ENCODE results near the gene UBAP1. TPM values are rescaled to one million over a fixed set of nuclear protein-coding genes. Genes with fewer than 3 reads are reported as not detected.

UBAP1 gene
- total and polyA plus RNA-seq, 9 of the 15 experiments (the other 6 are each of a cell fraction or from before 2014, with no cell fraction given) = 1.3 to 33.4 (median 16.5) TPM

- Histone ChIP-seq H3K79me2 (ENCODE audit: control insufficient read depth, insufficient read depth, low read length) (peaks cover 78% of the 10 kb centered on the region), H3K4me3 (no peak overlapping the region), H3K9me1 (ENCODE audit: control insufficient read depth, insufficient read depth, low read length) (no peaks in the 10 kb centered on the region), H3K4me1 (replicated peaks in 1 of 2; ENCODE audit: control insufficient read depth in 2 of 2, insufficient read depth in 2 of 2, low read length in 2 of 2) (peaks cover 0 to 4% of the 10 kb centered on the region in 2 experiments; a peak in 1 of 5 replicates), H3K27ac (ENCODE audit: extremely low read depth, low read depth, low read length) (peak overlapping the region; percentile 49; the same call in 2 of the 3 replicates), H3K4me2 (ENCODE audit: insufficient read depth, low read length) (peak overlapping the region; percentile 8; the same call in 1 of the 2 replicates), H3K36me3 (ENCODE audit: control insufficient read depth, insufficient read depth, low read length) (peaks cover 7% of the 10 kb centered on the region; the same call in 1 of the 3 replicates), H3K9ac (ENCODE audit: insufficient read depth in 1 of 2, low read depth in 2 of 2, low read length in 2 of 2) (0 out of 4 replicates have a peak overlapping the region, but pooled peaks of 1 of the 2 experiments have one; percentile 22), H3K27me3 (ENCODE audit: control insufficient read depth in 2 of 2, insufficient read depth in 2 of 2, low read length in 2 of 2) (no peaks in the 10 kb centered on the region), H2AFZ (ENCODE audit: low read depth, low read length) (no peak overlapping the region), H4K20me1 (replicated peaks; ENCODE audit: control insufficient read depth, insufficient read depth, low read length) (no peaks in the 10 kb centered on the region), H3K9me3 (replicated peaks; ENCODE audit: control insufficient read depth, insufficient read depth, low read depth, low read length) (no peaks in the 10 kb centered on the region)
- in situ Hi-C loops (cut with MboI) = no loop called here
- no TSS peak for BruUV-seq (replicated peaks)
- DNase-seq (ENCODE audit: extremely low read depth in 1 of 4, low spot score in 3 of 4) (no peak), ATAC-seq (peak; percentile 65), FAIRE-seq (peak; percentile 26)
- CTCF ChIA-PET (ENCODE audit: low intra/inter-chr PET ratio) = no interaction called here
- TF ChIP-seq ZNF778 (CRISPR knock-in tag; IDR thresholded peaks at IDR 0.05) (no peak), ZNF316 (IDR thresholded peaks at IDR 0.05) (peak; percentile 65), LARP7 (IDR thresholded peaks at IDR 0.05) (no peak)
- intact Hi-C loops (cut with micrococcal nuclease) = no loop called here
- WGBS (ENCODE audit: insufficient coverage, low coverage, missing lambda C conversion rate) = 20% methylated on average over 6 of the region's 6 CpGs
- POLR2A ChIA-PET = interaction anchor here (0.6 to 1.0 kb wide), 2 partner anchors 25 kb away, joined by 3 to 5 read pairs; partner anchors contain the start of gene UBAP1
Observed at GRCh38 chr9:34203992-34204635, 25.3 kb downstream of the UBAP1 start.

- FAIRE-seq = no peak
- 0 out of 4 replicates have a peak overlapping the region, but pooled peaks of 1 of the 2 experiments have one; percentile 45 for H3K9ac ChIP-seq (ENCODE audit: insufficient read depth in 1 of 2, low read depth in 2 of 2, low read length in 2 of 2)
- peaks cover 11% of the 10 kb centered on the region; the same call in 2 of the 3 replicates for H3K36me3 ChIP-seq (ENCODE audit: control insufficient read depth, insufficient read depth, low read length)
- no peak overlapping the region for H3K27ac ChIP-seq (ENCODE audit: extremely low read depth, low read depth, low read length)
- BruUV-seq (replicated peaks) = no TSS peak
- no peak for DNase-seq (ENCODE audit: extremely low read depth in 1 of 4, low spot score in 3 of 4)
- ChIA-PET CTCF (ENCODE audit: low intra/inter-chr PET ratio) (no interaction called here), POLR2A (no interaction called here)
- in situ Hi-C loops (cut with MboI) (no loop called here), intact Hi-C loops (cut with micrococcal nuclease) (no loop called here)
- H3K27me3 ChIP-seq (ENCODE audit: control insufficient read depth in 2 of 2, insufficient read depth in 2 of 2, low read length in 2 of 2) = no peaks in the 10 kb centered on the region
- no peak for ATAC-seq
- H3K9me1 ChIP-seq (ENCODE audit: control insufficient read depth, insufficient read depth, low read length) = no peaks in the 10 kb centered on the region
- H2AFZ ChIP-seq (ENCODE audit: low read depth, low read length) = no peak overlapping the region
- H3K4me2 ChIP-seq (ENCODE audit: insufficient read depth, low read length) = no peak overlapping the region
- H3K9me3 ChIP-seq (replicated peaks; ENCODE audit: control insufficient read depth, insufficient read depth, low read depth, low read length) = no peaks in the 10 kb centered on the region
- no peak overlapping the region for H3K4me3 ChIP-seq
- peaks cover 0 to 4% of the 10 kb centered on the region in 2 experiments; a peak in 1 of 5 replicates for H3K4me1 ChIP-seq (replicated peaks in 1 of 2; ENCODE audit: control insufficient read depth in 2 of 2, insufficient read depth in 2 of 2, low read length in 2 of 2)
- no peaks in the 10 kb centered on the region for H4K20me1 ChIP-seq (replicated peaks; ENCODE audit: control insufficient read depth, insufficient read depth, low read length)
- TF ChIP-seq NKRF (IDR thresholded peaks at IDR 0.05; ENCODE audit: borderline replicate concordance) (no peak), BRF1 (IDR thresholded peaks at IDR 0.05; ENCODE audit: borderline replicate concordance, extremely low read depth, insufficient read length) (no peak), ZBTB9 (CRISPR knock-in tag; IDR thresholded peaks at IDR 0.05) (no peak), E2F5 (CRISPR knock-in tag; IDR thresholded peaks at IDR 0.05) (no peak), ZNF146 (CRISPR knock-in tag; IDR thresholded peaks at IDR 0.05; ENCODE audit: unreplicated experiment) (no peak), PHB (CRISPR knock-in tag; IDR thresholded peaks at IDR 0.05) (no peak)
- H3K79me2 ChIP-seq (ENCODE audit: control insufficient read depth, insufficient read depth, low read length) = peaks cover 80% of the 10 kb centered on the region
Observed at GRCh38 chr9:34205102-34205501, 26.3 kb downstream of the UBAP1 start.
